Measurements from ENCODE around the gene ACTN1.
A peak's percentile ranks its signal among the peaks of the same experiment; 100 is the strongest.
"Not testable (repeated sequence)": the region's sequence is repeated elsewhere in the genome, so short reads cannot be mapped to it uniquely, and the experiment has no call there.

Gene ACTN1

DNA sequence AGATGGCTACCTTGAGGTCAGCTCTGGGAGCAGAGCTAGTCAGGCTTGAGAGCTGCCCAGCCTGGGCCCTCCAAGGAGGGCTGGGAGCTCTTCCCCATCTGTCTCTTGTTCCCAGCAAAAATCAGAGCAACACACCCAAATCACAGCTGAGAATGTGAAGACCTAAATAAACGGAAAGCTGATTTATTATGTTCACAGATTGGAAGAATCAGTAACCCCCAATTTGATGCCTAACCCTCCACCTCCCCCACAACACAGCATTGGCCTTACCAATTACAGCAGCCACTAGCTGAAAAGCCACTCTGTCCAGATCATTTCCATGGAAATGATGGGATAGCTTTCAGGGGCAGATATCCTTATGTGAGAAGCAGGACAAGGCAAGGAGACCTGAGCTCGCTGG, 7.1 kb upstream of the ACTN1 start:
- no peak for DNase-seq

DNA sequence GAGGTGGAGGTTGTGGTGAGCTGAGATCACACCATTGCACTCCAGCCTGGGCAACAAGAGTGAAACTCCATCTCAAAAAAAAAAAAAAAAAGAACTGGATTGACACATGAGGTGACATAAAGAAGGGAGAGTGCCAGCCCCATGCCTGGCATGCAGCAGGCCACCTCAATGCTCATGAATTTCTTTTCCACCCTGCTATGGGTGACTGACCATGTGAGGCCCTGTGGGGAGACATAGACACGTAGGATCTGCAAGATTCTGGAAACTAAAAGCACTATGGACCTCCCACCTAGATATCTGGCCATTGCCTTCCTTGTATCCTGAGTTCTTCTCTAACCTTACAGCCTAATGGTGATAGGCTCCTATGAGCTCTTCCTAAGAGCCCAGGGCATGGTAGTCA, 5.6 kb upstream of the ACTN1 start:
- DNase-seq: no peak

- no peak for DNase-seq
These were observed 4.1 kb upstream of the ACTN1 start for GRCh38 chr14:68983191-68983590.

- no peak for DNase-seq
These were observed 3.5 kb upstream of the ACTN1 start for GRCh38 chr14:68982581-68982980.

- no peak for DNase-seq
These were observed 2.5 kb upstream of the ACTN1 start for GRCh38 chr14:68981539-68981976.

DNA sequence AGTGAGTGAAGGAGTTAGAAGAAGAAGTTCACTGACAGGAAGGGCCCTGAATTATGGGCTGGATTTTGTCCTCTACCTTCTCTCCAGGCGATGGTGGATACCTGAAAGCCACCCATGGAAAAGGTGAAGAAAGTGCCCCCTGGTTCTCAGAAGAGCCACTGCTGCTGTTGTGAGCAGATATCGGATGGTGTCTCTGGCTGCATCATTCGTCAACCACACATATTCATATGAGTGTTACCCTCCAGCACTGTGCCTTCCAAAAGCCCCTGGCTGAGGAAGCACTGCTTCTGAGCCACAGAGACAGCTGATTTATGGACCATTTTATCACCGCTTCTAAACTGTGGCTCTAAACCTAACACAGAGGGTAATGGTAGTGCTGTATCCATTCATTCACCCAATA, 2.0 kb upstream of the ACTN1 start:
- DNase-seq: no peak

- no peak for DNase-seq
These were observed 785 bp upstream of the ACTN1 start for GRCh38 chr14:68979722-68980451.

DNA sequence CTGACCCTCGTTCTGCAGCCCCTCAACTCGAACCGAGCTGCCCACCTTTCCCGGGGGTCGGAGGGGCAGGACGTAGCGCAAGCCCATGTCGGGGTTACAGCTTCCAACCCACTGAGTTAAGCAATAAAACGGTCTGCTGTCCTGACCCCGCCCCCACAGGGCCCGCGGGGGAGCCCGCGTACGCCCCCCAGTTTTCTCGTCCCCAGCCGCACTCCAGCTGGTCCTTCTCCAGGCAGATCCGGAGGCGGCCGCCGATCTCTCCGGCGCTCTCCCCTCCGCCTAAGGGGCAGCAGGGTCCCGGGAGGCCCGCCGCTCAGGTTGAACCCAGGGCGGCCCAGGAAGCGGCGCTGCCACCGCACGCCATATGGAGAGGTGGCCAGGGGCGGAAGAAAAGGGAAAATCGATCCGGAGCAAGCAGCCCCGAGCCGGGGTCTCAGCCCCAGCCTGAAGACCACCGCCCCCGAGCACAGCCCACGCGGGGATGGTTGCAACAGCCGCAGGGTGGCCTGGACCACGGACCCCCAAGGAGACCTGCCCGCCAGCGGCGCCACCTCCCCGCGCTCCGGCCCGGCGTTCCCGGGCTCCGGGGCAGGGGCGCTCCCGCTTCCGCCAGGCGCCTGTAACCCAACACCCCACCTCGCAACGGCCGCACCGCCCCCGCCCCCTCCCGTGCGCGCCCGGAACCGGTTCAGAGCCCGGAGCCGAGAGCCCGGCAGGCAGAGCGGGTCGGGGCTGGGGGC, 760 bp downstream of the ACTN1 start:
- peak; percentile 43 for DNase-seq

DNA sequence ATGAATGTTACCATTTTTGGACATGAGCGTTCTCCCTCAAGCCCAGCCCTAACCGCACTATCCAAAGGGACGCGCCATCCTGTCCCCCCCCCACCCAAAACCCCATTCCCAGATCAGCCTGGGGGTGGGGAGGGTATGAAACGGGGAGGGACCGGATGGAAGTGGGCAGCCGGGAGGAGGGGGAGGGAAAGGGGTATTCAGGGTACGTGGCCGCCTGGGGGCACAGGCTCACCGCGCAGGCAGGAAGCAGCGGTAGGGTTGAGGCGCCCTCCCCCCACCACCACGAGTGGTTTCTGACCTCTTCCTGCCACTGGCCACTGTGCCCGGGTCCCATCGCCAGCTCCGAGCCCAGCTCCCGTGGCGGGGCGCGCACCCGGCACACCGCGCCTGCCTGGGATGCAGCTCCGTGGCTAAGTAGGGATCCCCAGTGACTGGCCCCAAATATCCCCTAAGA, 1.4 kb downstream of the ACTN1 start:
- peak; percentile 62 for DNase-seq

DNA sequence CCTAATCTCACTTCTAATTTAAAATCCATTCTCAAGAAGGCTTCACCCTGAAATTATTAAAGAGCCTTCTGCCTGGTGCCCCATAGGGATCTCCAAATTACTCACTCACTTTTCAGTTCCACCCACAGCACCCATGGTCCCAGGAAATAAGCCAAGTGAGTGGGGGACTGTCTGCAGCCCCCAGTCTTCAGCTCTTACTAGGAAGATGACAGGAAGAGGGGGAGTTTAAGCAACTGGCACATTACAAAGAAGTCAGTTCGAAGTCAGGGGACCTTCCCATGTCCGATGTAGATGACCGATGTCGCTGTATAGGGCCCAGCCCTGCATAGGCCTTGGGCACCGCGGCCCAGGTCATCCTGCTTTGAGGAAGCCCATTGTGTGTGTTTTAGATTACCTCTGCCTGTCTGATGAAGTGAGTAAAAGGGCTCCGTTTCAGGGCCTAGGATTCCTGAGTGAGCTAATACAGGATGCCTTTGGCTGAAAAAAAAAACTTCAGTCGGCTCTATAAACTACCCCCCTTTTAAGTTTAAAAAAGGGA, 1.9 kb downstream of the ACTN1 start:
- no peak for DNase-seq

GRCh38 chr14:68976160-68977067, 2.7 kb downstream of the ACTN1 start:
- no peak for DNase-seq

GRCh38 chr14:68975667-68976066, 3.4 kb downstream of the ACTN1 start:
- no peak for DNase-seq

DNA sequence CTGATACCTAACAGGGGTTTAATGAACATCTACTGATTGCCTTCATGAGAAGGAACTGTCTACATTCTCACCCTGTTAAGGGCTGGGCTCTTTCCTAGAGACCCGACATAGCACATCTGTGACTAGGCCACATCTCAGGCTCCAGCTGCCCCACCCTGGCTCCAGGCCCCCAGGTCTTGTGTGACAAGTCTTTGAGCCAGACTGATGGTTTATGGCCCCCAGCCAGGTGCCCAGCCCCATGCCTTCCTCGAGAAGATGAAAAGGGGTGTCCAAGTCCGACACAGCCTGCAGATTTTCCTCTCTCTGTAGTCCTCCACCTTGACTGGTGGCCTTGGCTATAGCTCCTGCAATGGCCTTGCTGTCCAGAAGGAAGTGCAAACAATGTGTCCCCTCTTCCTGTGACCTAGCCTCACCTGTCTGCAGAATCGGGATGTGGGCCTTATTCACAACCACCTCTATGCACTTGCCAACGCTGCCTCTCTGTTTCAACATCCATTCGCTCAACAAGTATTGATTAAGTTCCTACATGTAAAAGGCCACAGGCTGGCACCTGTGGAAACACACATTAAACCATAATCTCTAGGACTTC, 4.2 kb downstream of the ACTN1 start:
- no peak for DNase-seq

GRCh38 chr14:68973639-68974038, 5.5 kb downstream of the ACTN1 start:
- no peak for DNase-seq

DNA sequence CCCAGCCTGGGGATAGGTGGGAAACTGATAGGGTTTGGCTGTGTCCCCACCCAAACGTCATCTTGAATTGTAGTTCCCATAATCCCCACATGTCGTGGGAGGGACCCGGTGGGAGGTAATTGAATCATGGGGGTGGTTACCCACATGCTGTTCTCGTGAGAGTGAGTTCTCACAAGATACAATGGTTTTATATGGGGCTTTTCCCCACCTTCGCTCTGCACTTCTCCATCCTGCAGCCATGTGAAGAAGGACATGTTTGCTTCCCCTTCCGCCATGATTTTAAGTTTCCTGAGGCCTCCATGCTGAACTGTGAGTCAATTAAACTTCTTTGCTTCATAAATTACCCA, 5.9 kb downstream of the ACTN1 start:
- DNase-seq: not testable (repeated sequence)

DNA sequence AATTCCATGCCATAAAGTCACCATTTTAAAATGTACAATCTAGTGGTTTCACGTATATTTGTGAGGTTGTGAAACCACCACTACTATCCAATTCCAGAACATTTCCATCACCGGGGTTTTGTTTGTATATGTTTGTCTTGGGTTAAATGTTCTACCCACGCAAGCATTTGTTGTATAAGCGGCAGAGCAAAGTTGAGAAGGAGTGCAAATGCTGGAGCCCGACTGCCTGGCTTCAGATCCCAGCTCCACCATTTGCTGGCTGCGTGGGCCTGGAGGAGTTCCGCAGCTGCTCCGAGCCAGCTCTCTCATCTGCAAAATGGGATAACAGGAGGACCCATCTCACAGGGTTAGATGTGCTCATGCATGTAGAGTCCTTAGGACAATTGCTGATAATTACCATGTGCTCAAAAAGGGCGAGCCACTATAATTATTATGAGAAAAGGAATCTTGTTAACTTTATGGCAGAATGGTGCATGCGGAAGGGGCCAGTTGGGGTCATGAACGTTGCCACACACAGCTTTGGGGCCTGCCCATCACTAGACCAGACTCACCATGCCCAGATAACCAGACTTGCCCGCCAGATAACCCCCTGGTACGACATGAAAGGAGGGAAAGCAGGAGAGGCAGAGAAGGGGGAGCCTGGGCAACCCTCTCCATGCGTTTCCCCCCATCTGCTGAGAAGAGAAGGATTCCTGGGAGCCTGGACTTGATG, 6.4 kb downstream of the ACTN1 start:
- no peak for DNase-seq

DNA sequence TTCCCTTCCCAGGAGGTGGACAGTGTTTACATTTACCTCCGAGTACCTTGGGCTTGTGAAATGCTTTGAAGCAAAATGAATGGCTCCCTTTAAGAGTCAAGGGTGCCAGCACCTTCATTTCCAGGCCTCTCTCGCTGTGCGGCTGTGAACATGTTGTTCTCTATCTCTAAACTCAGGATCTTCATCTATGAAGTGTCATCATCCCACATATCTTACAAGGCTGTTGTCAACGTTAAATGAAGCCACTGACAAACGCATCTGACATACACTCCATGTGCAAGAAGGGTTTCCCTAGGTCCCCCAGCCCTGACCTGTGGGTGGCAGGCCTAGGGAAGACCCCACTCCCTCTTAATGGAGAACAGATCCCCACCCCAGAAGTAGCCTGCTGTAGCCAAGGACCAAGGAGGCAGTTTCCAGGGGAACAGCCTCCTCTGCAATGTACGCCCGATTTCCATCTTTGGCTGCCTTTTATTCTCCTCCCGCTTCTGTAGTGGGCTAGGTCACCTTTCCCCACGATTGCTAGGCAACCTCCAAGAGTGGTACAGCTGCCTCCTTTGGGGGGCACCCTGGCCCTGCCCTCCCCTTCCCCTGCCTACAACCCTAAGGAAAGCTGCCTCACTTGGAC, 7.6 kb downstream of the ACTN1 start:
- DNase-seq: no peak

DNA sequence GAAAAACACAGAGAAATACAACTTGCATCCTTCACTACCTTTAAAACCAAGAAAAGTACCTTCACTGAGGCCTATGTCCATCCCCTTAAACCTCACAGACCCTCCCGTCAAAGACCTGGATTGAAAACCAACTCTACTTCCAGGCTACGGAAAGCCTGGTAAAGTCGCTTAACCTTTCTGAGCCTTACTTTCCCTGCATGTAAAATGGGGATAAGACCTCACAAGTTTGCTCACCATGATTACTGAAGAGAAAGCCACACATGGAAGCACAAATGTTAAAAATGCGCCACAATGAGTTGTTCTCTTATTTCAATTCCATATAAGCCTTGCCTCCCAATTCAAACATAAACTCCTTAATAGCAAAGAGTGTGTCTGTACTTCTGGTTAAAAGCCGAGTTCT, 8.4 kb downstream of the ACTN1 start:
- DNase-seq: no peak

GRCh38 chr14:68970038-68970612, 9.0 kb downstream of the ACTN1 start:
- DNase-seq: peak; percentile 34

GRCh38 chr14:68969278-68970033, 9.6 kb downstream of the ACTN1 start:
- DNase-seq: no peak
